OCI-LY1 (cell line): ENCODE data around the gene SNRPA1.
A peak's percentile ranks its signal among the peaks of the same experiment; 100 is the strongest.

Experiments
- EZH2 ChIP-seq: fragments of 200-600 bp; sonication (generic), shearing (Covaris generic); IDR thresholded peaks from 2 replicates; pipeline ENCODE4 v1.8.0; 2017; ENCODE audit warnings: borderline replicate concordance, mixed run types, mild to moderate bottlenecking, antibody characterized with exemption, low read length, moderate library complexity, mixed read lengths
- TF ChIP-seq, protein P1 (sequence below): fragments of 200-600 bp; sonication (generic), shearing (Covaris generic); IDR thresholded peaks from 2 replicates; pipeline ENCODE4 v1.5.1; 2017; ENCODE audit warnings: mild to moderate bottlenecking, antibody characterized with exemption, low read length, moderate library complexity, mixed read lengths

DNA sequence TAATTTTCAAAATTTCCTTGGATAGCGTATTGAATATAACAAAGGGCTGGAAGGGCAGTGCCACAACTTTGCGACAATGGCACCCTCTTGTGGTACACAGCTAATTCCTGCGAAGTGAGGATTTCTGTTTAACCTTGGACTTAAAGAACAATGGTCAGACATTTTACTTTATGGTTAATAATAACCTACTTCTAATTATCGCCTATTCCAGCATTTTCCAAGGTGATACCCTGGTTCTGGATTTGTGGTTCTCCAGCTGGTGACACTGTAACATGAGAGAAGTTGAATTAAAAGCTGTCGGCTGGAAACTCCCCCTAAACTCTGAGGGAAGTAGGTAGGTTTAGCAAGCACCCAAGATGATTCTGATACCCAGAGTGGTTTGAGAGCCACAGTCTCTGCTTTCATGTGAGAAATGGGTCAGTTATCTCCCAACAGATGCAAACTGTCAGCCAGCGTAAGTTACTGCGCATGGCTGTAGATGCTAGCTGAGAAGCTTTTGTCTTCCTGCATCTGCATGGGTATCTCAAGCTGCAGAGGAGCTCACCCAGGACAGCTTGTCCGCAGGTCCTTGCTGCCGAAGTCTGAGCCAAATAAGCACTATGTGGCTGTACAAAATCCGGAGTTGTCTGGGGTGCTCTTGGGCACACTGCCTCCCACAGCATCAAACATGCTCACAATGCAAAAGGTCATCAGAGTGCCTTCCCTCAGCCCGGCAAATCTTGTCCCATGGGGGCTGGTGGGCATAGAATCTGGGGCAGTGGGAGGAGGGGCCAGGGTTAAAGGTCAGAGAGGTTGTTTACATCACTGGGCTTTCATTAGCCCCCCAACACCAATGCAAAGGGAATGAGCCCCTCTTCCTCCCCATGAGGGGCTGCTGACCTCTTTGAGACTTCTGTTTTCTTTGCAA is 36.6 kb downstream of the SNRPA1 start:
- TF ChIP-seq, protein P1, sequence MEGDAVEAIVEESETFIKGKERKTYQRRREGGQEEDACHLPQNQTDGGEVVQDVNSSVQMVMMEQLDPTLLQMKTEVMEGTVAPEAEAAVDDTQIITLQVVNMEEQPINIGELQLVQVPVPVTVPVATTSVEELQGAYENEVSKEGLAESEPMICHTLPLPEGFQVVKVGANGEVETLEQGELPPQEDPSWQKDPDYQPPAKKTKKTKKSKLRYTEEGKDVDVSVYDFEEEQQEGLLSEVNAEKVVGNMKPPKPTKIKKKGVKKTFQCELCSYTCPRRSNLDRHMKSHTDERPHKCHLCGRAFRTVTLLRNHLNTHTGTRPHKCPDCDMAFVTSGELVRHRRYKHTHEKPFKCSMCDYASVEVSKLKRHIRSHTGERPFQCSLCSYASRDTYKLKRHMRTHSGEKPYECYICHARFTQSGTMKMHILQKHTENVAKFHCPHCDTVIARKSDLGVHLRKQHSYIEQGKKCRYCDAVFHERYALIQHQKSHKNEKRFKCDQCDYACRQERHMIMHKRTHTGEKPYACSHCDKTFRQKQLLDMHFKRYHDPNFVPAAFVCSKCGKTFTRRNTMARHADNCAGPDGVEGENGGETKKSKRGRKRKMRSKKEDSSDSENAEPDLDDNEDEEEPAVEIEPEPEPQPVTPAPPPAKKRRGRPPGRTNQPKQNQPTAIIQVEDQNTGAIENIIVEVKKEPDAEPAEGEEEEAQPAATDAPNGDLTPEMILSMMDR = peak; percentile 95
- no peak for TF ChIP-seq EZH2
